K562 (cell line): ENCODE data around the gene USP14. TPM values are rescaled to one million over a fixed set of nuclear protein-coding genes. Genes with fewer than 3 reads are reported as not detected.

Experiments
- BACH1 ChIP-seq: fragments of 200-800 bp; sonication (Bioruptor generic); IDR thresholded peaks from 2 replicates; pipeline ENCODE4 v1.6.1; 2016; ENCODE audit warnings: missing genetic modification characterization, missing compliant biosample characterization
- CBFA2T3 ChIP-seq: fragments of 450-650 bp; IDR thresholded peaks from 2 replicates; pipeline ENCODE4 v1.6.1; 2017
- EP400 ChIP-seq: fragments of 450-650 bp; IDR thresholded peaks from 2 replicates; pipeline ENCODE4 v1.6.1; 2017; ENCODE audit warnings: antibody characterized with exemption, mild to moderate bottlenecking, moderate library complexity
- EZH2 ChIP-seq: IDR thresholded peaks from 2 replicates; pipeline ENCODE4 v1.6.1; 2012; ENCODE audit warnings: low read depth, mild to moderate bottlenecking, inconsistent platforms, low read length, borderline replicate concordance
- FOXK2 ChIP-seq, 2 experiments: fragments of 450-650 bp; IDR thresholded peaks in 1 of 2; conservative IDR thresholded peaks in 1 of 2; 2 replicates each; pipeline ENCODE4 v1.6.1; 2016; ENCODE audit warnings: low read depth in 2 of 2, mild to moderate bottlenecking in 1 of 2
- FOXP1 ChIP-seq: sonication (generic); formaldehyde crosslinking; IDR thresholded peaks from 2 replicates; pipeline ENCODE4 v1.8.0; 2022; ENCODE audit warnings: mild to moderate bottlenecking, missing genetic modification reagents
- HCFC1 ChIP-seq: IDR thresholded peaks from 2 replicates; pipeline ENCODE4 v1.6.1; 2012; ENCODE audit warnings: low read depth, low read length, improper control_type of control experiment
- HDAC1 ChIP-seq, 2 experiments: fragments of 450-650 bp; IDR thresholded peaks; 2 replicates each; pipeline ENCODE4 v1.6.1; 2016 to 2017; ENCODE audit warnings: inconsistent platforms in 1 of 2, mild to moderate bottlenecking in 1 of 2, moderate library complexity in 1 of 2
- HMGN3 ChIP-seq: IDR thresholded peaks from 2 replicates; pipeline ENCODE4 v1.6.1; 2011; ENCODE audit warnings: borderline replicate concordance, low read depth, mild to moderate bottlenecking, mixed read lengths, low read length; ENCODE audit not compliant: insufficient read length; ENCODE audit errors: extremely low read depth
- HOXB6 ChIP-seq: fragments of 250-450 bp; sonication (Bioruptor Pico); IDR thresholded peaks from 2 replicates; pipeline ENCODE4 v1.5.1; 2022; ENCODE audit warnings: mild to moderate bottlenecking, borderline replicate concordance
- HSF4 ChIP-seq: fragments of 250-450 bp; sonication (Bioruptor Pico); IDR thresholded peaks from 2 replicates; pipeline ENCODE4 v2.1.2; 2022; ENCODE audit warnings: mild to moderate bottlenecking, moderate library complexity, borderline replicate concordance
- KDM4B ChIP-seq, 2 experiments: fragments of 450-650 bp in 1 of 2; sonication (generic) in 1 of 2; IDR thresholded peaks; 2 replicates each; pipeline ENCODE4 v1.6.1; 2016 to 2017; ENCODE audit warnings: borderline replicate concordance in 2 of 2, antibody characterized with exemption in 1 of 2, low read depth in 1 of 2, mild to moderate bottlenecking in 1 of 2
- MCM3 ChIP-seq: fragments of 450-650 bp; IDR thresholded peaks from 2 replicates; pipeline ENCODE4 v1.6.1; 2016
- MECOM ChIP-seq: fragments of 250-450 bp; sonication (Bioruptor Pico); IDR thresholded peaks from 2 replicates; pipeline ENCODE4 v1.8.0; 2022; ENCODE audit warnings: inconsistent platforms
- NCOA4 ChIP-seq: fragments of 450-650 bp; IDR thresholded peaks from 2 replicates; pipeline ENCODE4 v1.6.1; 2018; ENCODE audit warnings: mild to moderate bottlenecking; ENCODE audit not compliant: partially characterized antibody
- PML ChIP-seq: IDR thresholded peaks from 2 replicates; pipeline ENCODE4 v1.6.1; 2012; ENCODE audit warnings: low read length, inconsistent platforms
- RUNX1 ChIP-seq: sonication (generic); IDR thresholded peaks from 2 replicates; pipeline ENCODE4 v1.6.1; 2016; ENCODE audit warnings: antibody characterized with exemption, low read depth
- ZBTB1 ChIP-seq: sonication (generic); formaldehyde crosslinking; IDR thresholded peaks from 2 replicates; pipeline ENCODE4 v1.8.1; 2023; ENCODE audit warnings: missing genetic modification reagents, low read depth, mild to moderate bottlenecking, borderline replicate concordance
- ZFP91 ChIP-seq: sonication (generic); formaldehyde crosslinking; IDR thresholded peaks from 2 replicates; pipeline ENCODE4 v1.8.0; 2022; ENCODE audit warnings: mild to moderate bottlenecking, missing genetic modification reagents
- ZKSCAN1 ChIP-seq: fragments of 150-350 bp; IDR thresholded peaks from 2 replicates; pipeline ENCODE4 v1.6.1; 2016; ENCODE audit warnings: low read depth, low read length
- ZNF263 ChIP-seq: sonication (generic); formaldehyde crosslinking; IDR thresholded peaks from 2 replicates; pipeline ENCODE4 v1.8.0; 2022; ENCODE audit warnings: mild to moderate bottlenecking, missing genetic modification reagents, borderline replicate concordance
- ZNF280B ChIP-seq: fragments of 250-450 bp; sonication (Bioruptor Pico); IDR thresholded peaks from 2 replicates; pipeline ENCODE4 v1.5.1; 2021; ENCODE audit warnings: mild to moderate bottlenecking
- ZNF431 ChIP-seq: sonication (generic); formaldehyde crosslinking; IDR thresholded peaks from 2 replicates; pipeline ENCODE4 v1.8.0; 2022; ENCODE audit warnings: mild to moderate bottlenecking, missing genetic modification reagents
- ZSCAN32 ChIP-seq: fragments of 450-650 bp; formaldehyde crosslinking; IDR thresholded peaks from 2 replicates; pipeline ENCODE4 v1.4.0; 2020; ENCODE audit warnings: mild to moderate bottlenecking, moderate library complexity
- polyA plus RNA-seq, 8 experiments: library from polyadenylated mRNA; depleted of rRNA in 4 of 8; stranded (reverse) in 5 of 8; unstranded in 3 of 8; fragments of >200 nt; fragmentation: Nextera tagmentation in 2 of 8; fragmentation: Illumina TruSeq in 1 of 8; extraction: Ambion mirVana in 2 of 8; extraction: Trizol in 1 of 8; gene quantifications; 2 replicates each; pipeline versions ENCODE4 v1.2.1 to v1.2.3, GENCODE V29; 2011 to 2014; ENCODE audit warnings: inconsistent platforms in 1 of 8, missing spikeins in 1 of 8
- total RNA-seq, 7 experiments: library from RNA; depleted of rRNA in 6 of 7; stranded (reverse); fragments of >200 nt in 6 of 7; fragmentation: Illumina TruSeq in 2 of 7; extraction: Trizol in 2 of 7; gene quantifications; 2 replicates each; pipeline versions ENCODE4 v1.2.1 to v1.2.3, GENCODE V29; 2011 to 2021; ENCODE audit warnings: low replicate concordance in 1 of 7
- TF ChIP-seq, protein P1 (sequence below): sonication (generic); formaldehyde crosslinking; IDR thresholded peaks from 2 replicates; pipeline ENCODE4 v1.8.0; 2023; ENCODE audit warnings: mild to moderate bottlenecking, missing genetic modification reagents

The USP14 gene
- total and polyA plus RNA-seq, 9 of the 15 experiments (the other 6 are each of a cell fraction or from before 2014, with no cell fraction given), result 18.7 to 129 (median 40.3) TPM

GRCh38 chr18:158128-159036 is at the start of gene USP14 (continued):
- TF ChIP-seq HDAC1 (IDR thresholded peaks at IDR 0.05) (peak; percentile 34 to 72; a peak in 3 of 4 replicates), ZNF431 (CRISPR knock-in tag) (peak; percentile 90), ZKSCAN1 (0 out of 2 replicates have a peak, but pooled peaks have one; percentile 61), RUNX1 (no peak), HSF4 (CRISPR knock-in tag) (no peak), ZSCAN32 (CRISPR knock-in tag) (no peak), ZFP91 (CRISPR knock-in tag) (peak; percentile 69; the same call in 1 of the 2 replicates), MCM3 (no peak), EP400 (peak; percentile 82), HCFC1 (peak; percentile 85), PML (0 out of 2 replicates have a peak, but pooled peaks have one; percentile 17), MECOM (no peak), FOXP1 (CRISPR knock-in tag) (peak; percentile 73), BACH1 (tag) (peak; percentile 95), EZH2 (no peak), ZBTB1 (CRISPR knock-in tag) (peak; percentile 64; the same call in 1 of the 2 replicates), CBFA2T3 (no peak), FOXK2 (conservative IDR thresholded peaks at IDR 0.05 in 1 of 2, IDR thresholded peaks at IDR 0.05 in 1 of 2; ENCODE audit: low read depth in 2 of 2) (peak; percentile 60 to 73; a peak in 3 of 4 replicates), ZNF263 (CRISPR knock-in tag) (peak; percentile 83), ZNF280B (CRISPR knock-in tag) (no peak), NCOA4 (no peak), HOXB6 (CRISPR knock-in tag) (no peak), KDM4B (IDR thresholded peaks at IDR 0.05; ENCODE audit: borderline replicate concordance in 2 of 2, low read depth in 1 of 2) (peak in 1 of 2 experiments; percentile 11; a peak in 1 of 4 replicates), HMGN3 (peak; percentile 78)
- TF ChIP-seq, protein P1, sequence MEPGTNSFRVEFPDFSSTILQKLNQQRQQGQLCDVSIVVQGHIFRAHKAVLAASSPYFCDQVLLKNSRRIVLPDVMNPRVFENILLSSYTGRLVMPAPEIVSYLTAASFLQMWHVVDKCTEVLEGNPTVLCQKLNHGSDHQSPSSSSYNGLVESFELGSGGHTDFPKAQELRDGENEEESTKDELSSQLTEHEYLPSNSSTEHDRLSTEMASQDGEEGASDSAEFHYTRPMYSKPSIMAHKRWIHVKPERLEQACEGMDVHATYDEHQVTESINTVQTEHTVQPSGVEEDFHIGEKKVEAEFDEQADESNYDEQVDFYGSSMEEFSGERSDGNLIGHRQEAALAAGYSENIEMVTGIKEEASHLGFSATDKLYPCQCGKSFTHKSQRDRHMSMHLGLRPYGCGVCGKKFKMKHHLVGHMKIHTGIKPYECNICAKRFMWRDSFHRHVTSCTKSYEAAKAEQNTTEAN (CRISPR knock-in tag), result peak; percentile 75; the same call in 1 of the 2 replicates
